Body of pancreas (tissue), 4 donors: ENCODE measurements around the gene VAV2.

ENCODE experiments used
- CTCF ChIP-seq, 7 experiments: fragments of 450-650 bp in 4 of 7; fragments of 200-600 bp in 3 of 7; sonication (generic) in 3 of 7; IDR thresholded peaks; one replicate each; pipeline ENCODE4 v1.5.1; 2016 to 2019; ENCODE audit warnings: antibody characterized with exemption in 7 of 7
- POLR2A ChIP-seq, 3 donors: fragments of 450-650 bp; IDR thresholded peaks; one replicate each; pipeline ENCODE4 v1.6.1; 2016; ENCODE audit warnings: antibody characterized with exemption in 3 of 3, mild to moderate bottlenecking in 2 of 3

GRCh38 chr9:133834080-133834976 lies 157.8 kb downstream of the VAV2 start:
- TF ChIP-seq CTCF (IDR thresholded peaks at IDR 0.05), result no peak
- no peak for TF ChIP-seq POLR2A (IDR thresholded peaks at IDR 0.05)
